ENCODE data around the gene COL17A1. TPM values are rescaled to one million over a fixed set of nuclear protein-coding genes. Genes with fewer than 3 reads are reported as not detected.

COL17A1 gene
- total RNA-seq, 1 experiment from 2014 or later: 3.2 TPM

DNA sequence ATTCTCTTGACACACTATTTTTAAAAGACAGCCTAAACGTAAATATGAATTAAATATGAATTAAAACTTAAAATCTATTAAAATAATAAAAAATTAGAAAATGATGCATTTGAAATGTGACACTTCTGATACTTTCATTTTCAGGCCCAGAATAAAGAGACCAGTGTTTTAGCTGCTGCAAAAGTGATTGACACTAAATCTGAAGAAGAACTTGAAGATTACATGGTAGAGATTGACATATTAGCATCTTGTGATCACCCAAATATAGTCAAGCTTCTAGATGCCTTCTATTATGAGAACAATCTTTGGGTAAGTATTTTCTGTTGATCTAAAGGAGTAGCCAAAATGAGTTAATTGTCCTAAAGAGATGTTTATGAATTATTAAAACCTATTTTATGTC, 95.1 kb downstream of the COL17A1 start:
- no peak for DNase-seq (ENCODE audit: low read depth)

DNA sequence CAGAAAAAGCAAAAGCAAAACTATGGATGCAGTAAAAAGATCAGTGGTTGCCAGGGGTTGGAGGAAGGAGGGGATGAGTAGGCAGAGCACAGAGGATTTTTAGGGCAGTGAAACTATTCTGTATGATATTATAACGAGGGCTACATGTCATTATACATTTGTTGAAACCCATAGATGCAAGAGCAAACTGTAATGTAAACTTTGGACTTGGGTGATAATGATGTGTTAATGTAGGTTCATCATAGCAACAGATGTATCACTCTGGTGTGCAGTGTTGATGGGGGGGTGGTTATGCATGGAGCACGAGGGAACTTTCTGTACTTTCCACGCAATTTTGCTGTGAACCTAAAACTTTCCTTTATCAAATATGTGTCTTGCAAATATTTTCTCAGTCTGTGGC, 95.6 kb downstream of the COL17A1 start:
- no peak for DNase-seq (ENCODE audit: low read depth)

DNA sequence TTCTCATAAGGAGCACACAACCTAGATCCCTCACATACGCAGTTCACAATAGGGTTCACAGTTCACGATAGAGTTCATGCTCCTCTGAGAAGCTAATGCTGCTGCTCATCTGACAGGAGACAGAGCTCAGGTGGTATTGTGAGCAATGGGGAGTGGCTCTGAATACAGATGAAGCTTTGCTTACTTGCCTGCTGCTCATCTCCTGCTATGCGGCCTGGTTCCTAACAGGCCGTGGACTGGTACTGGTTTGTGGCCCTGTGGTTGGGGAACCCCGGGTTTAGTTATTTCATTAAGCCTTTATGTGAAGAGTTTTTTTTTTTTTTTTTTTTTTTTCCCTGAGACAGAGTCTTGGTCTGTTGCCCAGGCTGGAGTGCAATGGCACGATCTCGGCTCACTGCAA, 99.3 kb downstream of the COL17A1 start:
- DNase-seq (ENCODE audit: low read depth): peak; percentile 4

DNA sequence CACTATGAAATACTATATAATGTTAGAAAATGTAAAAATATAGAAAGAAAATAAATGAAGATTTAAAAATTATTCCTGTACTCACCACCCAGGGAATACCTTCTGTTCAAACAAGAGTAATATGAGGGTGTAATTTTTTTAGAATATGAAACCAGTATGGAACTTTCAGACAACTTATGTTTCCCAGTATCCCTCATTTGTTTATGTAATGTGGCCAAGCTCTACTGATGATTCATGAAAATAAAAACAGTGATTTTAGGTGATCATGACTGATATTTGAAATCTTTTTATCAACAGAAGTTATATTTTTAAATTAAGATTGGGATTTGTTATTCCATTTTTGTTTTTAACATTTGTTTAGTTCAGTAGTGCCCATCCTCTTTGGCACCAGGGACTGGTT, 100.0 kb downstream of the COL17A1 start:
- peak; percentile 17 for DNase-seq (ENCODE audit: low read depth)

DNA sequence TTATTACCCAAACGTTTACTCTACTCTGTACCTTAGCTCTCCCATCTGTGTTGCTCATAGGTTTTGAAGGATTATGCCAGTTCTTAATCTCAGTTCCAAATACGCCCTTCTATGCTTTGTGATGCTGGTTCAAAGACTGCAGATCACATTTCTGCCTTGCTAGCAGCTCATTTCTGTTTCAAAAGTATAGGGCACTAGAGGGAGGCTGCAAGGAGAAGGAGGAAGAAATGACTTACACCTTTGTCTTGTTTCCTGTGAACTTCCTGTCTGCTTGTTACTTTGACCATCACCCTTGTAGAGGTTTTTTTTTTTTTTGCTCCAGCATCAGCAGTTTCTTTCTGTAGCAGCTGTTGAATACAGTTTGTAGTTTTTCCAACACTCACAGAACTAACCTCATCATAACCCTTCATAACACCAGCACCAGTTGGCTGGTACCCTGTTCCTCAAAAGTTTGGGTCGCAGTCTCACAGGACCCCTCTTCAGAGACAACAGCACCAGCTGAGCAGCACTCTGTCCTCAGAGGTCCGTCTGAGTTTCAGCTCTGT, 102.2 kb downstream of the COL17A1 start:
- peak; percentile 17 for DNase-seq (ENCODE audit: low read depth)

DNA sequence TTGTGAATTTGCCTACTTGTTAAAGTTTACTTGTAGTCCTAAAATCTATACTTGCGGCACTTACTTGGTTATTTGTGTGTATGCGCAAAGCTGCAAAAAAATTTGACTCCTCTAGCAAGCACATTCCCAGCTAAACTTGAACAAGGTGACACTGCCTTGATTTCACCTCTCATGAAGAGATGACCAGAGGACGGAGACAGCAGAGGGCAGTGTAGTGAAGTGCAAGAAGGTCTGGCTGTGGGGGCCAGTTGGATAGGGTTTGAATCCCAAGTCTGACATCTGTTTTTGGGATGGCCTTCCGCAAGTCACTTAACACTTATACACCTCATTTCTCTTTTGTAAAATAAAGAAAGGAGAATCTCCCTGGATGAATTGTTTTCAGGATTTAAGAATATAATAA, 103.0 kb downstream of the COL17A1 start:
- peak; percentile 14 for DNase-seq (ENCODE audit: low read depth)

Other genes with a start within 250 kb of the COL17A1 start
- gene SH3PXD2A, start 230.3 kb downstream of the COL17A1 start, total RNA-seq (2014; rRNA removed; shearing (Covaris generic)): 1.7 and 5.0 TPM in 2 replicates
- 17.3 and 21.9 TPM in 2 replicates for gene STN1, start 167.7 kb downstream of the COL17A1 start, total RNA-seq (2014; rRNA removed; shearing (Covaris generic))
- gene SLK, start 118.7 kb downstream of the COL17A1 start, total RNA-seq (2014; rRNA removed; shearing (Covaris generic)): 18.7 and 22.1 TPM in 2 replicates
- 12.4 and 17.3 TPM in 2 replicates for gene SFR1, start 36.3 kb upstream of the COL17A1 start, total RNA-seq (2014; rRNA removed; shearing (Covaris generic))
- gene CFAP43, start 146.5 kb upstream of the COL17A1 start, total RNA-seq (2014; rRNA removed; shearing (Covaris generic)): 0.89 and 2.1 TPM in 2 replicates
- 179 and 214 TPM in 2 replicates for gene GSTO1, start 169.0 kb upstream of the COL17A1 start, total RNA-seq (2014; rRNA removed; shearing (Covaris generic))
- gene GSTO2, start 183.3 kb upstream of the COL17A1 start, total RNA-seq (2014; rRNA removed; shearing (Covaris generic)): 0.17 and 0.20 TPM in 2 replicates

Measured in M059J (cell line).